ENCODE measurements around the gene SLC2A4RG.

Gene SLC2A4RG

DNA sequence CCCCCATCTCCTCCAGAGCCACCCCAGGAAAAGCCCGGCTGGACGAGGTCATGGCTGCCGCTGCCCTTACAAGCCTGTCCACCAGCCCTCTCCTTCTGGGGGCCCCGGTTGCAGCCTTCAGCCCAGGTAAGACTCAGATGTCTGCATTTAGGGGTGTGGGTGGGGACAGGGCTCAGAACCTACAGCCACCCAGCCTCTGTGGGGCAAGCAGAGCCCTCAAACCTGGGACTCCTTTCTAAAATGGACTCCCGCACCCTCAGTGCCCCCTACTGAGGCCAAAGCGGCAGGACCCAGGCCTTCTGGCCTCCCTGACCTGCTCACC, 1.7 kb downstream of the SLC2A4RG start:
- Mint-ChIP-seq H3K4me1 (peaks cover 9% of the 10 kb centered on the region), H3K36me3 (peaks cover 21% of the 10 kb centered on the region)

DNA sequence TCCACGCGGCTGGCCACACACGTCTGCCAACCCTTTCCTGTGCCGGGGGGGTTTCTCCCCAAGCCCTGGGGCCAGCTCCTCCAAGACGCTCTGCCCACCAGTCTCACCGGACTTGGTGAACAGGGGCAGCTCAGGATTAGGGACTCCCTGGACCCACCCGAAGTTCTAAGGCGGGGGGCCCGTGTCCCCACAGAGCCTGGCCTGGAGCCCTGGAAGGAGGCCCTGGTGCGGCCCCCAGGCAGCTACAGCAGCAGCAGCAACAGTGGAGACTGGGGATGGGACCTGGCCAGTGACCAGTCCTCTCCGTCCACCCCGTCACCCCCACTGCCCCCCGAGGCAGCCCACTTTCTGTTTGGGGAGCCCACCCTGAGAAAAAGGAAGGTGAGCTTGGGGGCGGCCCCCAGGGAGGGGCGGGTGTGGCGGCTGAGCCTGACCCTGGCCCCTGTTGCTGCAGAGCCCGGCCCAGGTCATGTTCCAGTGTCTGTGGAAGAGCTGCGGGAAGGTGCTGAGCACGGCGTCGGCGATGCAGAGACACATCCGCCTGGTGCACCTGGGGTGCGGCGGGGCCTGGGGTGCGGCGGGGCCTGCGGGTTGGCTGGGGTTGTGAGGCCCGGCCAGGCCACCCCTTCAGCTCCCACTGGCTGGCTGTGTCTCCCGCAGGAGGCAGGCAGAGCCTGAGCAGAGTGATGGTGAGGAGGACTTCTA, 2.3 kb downstream of the SLC2A4RG start:
- peaks cover 4% of the 10 kb centered on the region for H3K4me1 Mint-ChIP-seq
- peak overlapping the region; percentile 55 for H3K4me3 Mint-ChIP-seq
- H3K27ac Mint-ChIP-seq = no peak overlapping the region
- peaks cover 17% of the 10 kb centered on the region for H3K36me3 Mint-ChIP-seq
- DNase-seq (ENCODE audit: low spot score in 2 of 2) = no peak
- H3K9me3 Mint-ChIP-seq = no peaks in the 10 kb centered on the region
- no peak for ATAC-seq

More for the DNA sequence above, 1.7 kb downstream of the SLC2A4RG start:
- peak overlapping the region; percentile 55 for H3K4me3 Mint-ChIP-seq
- no peak for DNase-seq (ENCODE audit: low spot score in 2 of 2)
- no peaks in the 10 kb centered on the region for H3K9me3 Mint-ChIP-seq
- ATAC-seq = no peak
- H3K27ac Mint-ChIP-seq = no peak overlapping the region

DNA sequence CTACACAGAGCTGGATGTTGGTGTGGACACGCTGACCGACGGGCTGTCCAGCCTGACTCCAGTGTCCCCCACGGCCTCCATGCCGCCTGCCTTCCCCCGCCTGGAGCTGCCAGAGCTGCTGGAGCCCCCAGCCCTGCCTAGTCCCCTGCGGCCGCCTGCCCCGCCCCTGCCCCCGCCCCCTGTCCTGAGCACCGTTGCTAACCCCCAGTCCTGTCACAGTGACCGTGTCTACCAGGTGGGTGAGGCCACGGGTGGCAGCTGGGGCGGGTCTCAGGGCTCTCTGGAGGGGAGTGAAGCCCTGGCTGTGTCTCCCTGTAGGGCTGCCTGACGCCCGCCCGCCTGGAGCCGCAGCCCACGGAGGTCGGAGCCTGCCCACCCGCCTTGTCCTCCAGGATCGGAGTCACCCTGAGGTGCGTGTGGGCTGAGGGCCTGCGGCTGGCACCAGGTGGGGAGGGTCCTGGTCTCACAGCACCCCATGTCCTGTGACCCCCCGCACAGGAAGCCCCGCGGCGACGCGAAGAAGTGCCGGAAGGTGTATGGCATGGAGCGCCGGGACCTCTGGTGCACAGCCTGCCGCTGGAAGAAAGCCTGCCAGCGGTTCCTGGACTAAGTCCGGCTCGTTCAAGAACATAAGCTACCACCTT, 2.9 kb downstream of the SLC2A4RG start:
- Mint-ChIP-seq H3K4me3 (no peak overlapping the region), H3K27ac (no peak overlapping the region), H3K9me3 (no peaks in the 10 kb centered on the region), H3K36me3 (peaks cover 17% of the 10 kb centered on the region), H3K4me1 (no peaks in the 10 kb centered on the region)
- DNase-seq (ENCODE audit: low spot score in 2 of 2) = no peak
- no peak for ATAC-seq

DNA sequence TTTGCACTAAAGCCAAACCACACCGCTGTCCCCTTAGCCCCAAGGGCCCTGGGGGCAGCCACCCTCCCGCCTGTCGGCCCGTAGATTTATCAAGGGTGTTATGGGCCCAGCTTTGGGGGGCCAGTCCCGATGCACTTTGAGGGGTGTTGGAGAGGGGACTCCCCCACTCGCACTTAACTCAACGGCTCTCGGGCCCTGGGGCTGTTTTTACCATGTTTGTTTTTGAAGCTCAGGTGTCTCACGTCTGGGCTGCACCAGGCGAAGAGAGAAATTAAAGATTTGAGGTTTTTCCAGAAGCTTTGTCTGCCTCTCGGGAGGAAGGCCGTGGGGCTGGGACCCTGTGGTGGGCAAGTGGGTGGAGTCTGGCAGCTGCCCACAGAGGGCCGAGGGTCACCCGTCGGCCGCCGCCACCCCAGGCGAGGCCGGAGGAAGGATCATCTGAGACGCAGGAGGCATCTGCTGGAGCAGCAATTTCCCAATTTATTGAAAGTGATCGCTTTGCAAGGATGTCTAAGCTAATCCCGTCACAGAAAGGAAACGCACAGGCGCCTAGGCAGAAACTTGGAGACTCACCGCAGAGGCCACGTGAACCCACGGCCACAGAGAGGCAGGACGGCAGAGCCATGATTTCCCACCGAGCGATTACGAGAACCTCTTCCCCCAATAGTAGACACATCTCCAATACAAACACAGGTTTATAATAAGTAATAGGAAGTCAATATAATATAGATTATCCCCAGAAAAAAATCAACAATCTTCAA, 3.8 kb downstream of the SLC2A4RG start:
- H3K4me1 Mint-ChIP-seq = no peaks in the 10 kb centered on the region
- H3K9me3 Mint-ChIP-seq = no peaks in the 10 kb centered on the region
- H3K27ac Mint-ChIP-seq = no peak overlapping the region
- no peak overlapping the region for H3K4me3 Mint-ChIP-seq
- no peak for DNase-seq (ENCODE audit: low spot score in 2 of 2)
- no peak for ATAC-seq
- peaks cover 17% of the 10 kb centered on the region for H3K36me3 Mint-ChIP-seq

DNA sequence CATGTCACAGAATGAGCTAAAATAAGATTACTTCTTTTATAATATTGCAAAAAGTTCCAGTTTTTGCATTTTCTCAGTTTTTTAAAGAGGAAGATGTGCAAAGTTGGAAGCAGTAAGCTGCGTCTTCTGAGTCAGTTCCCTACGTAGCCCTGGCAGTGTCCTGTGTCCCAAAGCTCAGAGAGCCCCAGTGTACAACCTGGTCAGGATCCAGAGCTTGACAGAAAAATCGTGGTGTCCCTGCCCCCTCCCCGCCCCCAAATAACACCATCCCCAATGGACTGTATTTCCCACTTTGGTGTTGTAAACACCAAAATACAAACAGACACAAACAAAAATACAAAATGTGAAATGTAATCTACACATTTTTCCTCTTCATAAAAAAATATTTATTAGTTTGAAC, 4.6 kb downstream of the SLC2A4RG start:
- H3K9me3 Mint-ChIP-seq = no peaks in the 10 kb centered on the region
- no peaks in the 10 kb centered on the region for H3K4me1 Mint-ChIP-seq
- H3K4me3 Mint-ChIP-seq = no peak overlapping the region
- ATAC-seq (no peak), DNase-seq (ENCODE audit: low spot score in 2 of 2) (no peak)
- H3K27ac Mint-ChIP-seq = no peak overlapping the region
- peaks cover 17% of the 10 kb centered on the region for H3K36me3 Mint-ChIP-seq

DNA sequence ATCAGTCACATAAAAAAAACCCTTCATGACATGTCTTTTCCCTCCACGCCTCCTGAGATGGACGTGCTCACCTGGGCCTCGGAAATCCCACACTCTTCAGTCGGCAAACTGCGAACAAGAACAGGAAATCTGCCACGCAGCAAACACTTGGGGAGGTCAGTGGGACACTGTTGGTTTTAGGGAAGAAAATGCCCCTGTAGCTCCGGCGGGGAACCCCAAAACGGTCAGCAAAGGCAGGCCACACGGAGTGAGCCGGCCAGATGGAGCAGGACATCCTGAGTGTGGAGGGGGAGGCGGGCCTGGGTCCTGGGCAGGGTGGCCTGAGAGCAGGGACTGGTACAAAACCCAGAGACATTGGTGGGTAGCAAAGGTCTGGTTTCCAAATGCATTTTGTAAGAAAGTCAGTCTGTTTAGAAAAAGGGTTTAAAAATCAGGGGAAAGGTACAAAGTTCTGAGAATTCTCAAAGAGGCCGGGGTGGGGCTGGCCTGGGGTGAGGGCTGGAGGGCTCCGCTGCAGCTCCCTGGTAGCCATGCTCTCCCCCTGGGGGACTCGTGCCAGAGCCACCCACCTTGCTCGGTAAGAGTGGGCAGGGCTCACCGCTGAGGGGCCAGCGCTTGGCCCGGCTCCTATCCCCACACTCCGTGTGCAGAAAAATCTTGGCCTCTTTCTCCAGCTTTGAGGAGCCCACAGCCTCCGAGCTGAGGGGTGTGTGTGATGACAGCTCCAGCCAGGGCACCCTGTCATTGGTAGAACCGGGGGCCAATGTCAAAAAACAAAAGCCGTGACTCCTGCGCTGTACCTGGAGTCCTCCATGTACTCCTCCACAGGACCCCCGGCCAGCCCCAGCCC, 5.2 kb downstream of the SLC2A4RG start:
- DNase-seq (ENCODE audit: low spot score in 2 of 2) (no peak), ATAC-seq (no peak)
- no peak overlapping the region for H3K27ac Mint-ChIP-seq

DNA sequence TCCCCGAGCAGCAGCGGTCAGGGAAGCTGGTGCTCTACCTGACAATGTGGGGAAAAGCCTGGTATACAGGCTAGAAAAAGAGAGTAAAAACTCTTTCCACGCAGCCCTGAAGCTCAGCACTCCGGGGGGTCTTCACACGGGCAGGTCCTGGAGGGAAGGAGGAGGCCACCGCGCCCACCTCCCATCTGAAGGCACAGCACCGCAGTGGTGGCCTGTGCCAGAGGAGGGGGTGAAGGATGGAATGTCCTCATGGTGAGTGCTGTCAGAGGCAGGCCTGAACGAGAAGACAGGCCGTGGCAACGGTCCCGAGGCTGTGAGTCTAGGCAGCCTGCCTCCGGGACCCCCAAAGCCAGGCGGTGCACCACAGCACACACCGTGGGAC, 5.8 kb downstream of the SLC2A4RG start:
- ATAC-seq (no peak), DNase-seq (ENCODE audit: low spot score in 2 of 2) (no peak)
- Mint-ChIP-seq H3K36me3 (peaks cover 17% of the 10 kb centered on the region), H3K4me3 (no peak overlapping the region), H3K9me3 (no peaks in the 10 kb centered on the region), H3K27ac (no peak overlapping the region), H3K4me1 (peaks cover 5% of the 10 kb centered on the region)

More for the DNA sequence above, 5.2 kb downstream of the SLC2A4RG start:
- Mint-ChIP-seq H3K4me3 (no peak overlapping the region), H3K36me3 (peaks cover 17% of the 10 kb centered on the region), H3K9me3 (no peaks in the 10 kb centered on the region), H3K4me1 (peaks cover 4% of the 10 kb centered on the region)

DNA sequence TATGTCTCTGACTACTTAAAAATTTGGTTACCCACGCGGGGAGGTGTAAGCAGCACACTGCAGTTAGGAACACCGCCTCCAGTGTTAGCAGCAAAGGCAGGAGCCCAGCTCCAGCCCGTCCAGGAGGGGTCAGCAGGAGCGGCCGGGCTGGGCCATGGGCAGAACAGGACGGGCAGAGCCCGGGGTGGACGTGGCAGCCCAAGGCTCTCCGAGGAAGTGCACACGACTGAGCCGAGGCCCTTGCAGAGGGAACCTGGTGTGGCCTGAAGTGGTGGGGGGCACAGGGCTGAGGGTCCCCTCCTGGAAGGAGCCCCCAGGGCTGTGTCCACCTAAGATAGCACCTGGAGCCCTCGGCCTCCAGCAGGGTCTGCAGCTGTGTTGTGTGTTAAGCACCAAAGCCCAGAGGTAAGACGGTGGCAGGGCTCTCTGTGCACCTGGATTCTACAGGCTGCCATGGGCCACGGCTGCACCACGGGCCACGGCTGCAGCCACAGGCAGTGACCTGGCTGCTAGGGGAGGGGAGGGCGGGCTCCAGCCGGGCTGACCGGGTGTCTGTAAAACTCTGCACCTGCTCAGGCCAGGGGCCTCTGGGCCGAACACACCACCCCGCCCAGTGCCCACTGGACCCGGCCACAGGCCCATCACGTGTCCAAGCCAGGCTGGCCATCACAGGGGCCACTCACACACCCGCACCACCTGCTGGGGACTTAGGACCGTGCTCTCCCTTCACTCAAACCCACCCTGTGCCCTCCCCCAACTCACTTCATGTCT, 6.6 kb downstream of the SLC2A4RG start:
- Mint-ChIP-seq H3K4me3 (no peak overlapping the region), H3K9me3 (no peaks in the 10 kb centered on the region), H3K36me3 (peaks cover 17% of the 10 kb centered on the region), H3K4me1 (peaks cover 12% of the 10 kb centered on the region), H3K27ac (no peak overlapping the region)
- DNase-seq (ENCODE audit: low spot score in 2 of 2) = no peak
- ATAC-seq = no peak

DNA sequence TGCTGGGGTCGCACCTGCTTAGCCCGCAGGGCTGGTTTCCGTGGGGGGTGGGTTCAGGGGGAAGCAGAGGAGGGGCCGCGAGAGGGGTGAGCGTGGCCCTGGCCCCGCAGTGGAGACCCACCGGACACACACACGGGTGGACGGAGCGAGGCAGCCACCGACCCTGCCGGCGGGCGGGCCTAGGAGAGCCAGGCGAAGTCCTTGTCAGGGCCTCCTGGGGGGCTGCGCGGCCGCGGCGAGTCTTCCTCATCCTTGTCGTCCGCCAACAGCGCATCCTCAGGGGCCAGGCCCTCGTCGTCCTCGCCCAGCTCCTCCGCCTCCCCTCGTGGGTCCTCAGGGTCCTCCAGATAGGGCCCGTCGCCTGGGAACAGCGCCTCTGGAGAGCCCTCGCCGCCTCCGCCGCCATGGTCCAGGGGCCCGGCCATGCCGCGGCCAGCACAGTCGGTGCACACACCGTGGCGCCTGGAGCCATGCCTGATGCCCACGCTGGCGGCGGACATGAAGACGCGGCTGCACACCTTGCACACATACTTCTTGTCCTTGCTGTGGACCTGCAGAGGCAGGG, 7.3 kb downstream of the SLC2A4RG start:
- Mint-ChIP-seq H3K4me1 (peaks cover 19% of the 10 kb centered on the region), H3K4me3 (no peak overlapping the region), H3K36me3 (peaks cover 13% of the 10 kb centered on the region)

DNA sequence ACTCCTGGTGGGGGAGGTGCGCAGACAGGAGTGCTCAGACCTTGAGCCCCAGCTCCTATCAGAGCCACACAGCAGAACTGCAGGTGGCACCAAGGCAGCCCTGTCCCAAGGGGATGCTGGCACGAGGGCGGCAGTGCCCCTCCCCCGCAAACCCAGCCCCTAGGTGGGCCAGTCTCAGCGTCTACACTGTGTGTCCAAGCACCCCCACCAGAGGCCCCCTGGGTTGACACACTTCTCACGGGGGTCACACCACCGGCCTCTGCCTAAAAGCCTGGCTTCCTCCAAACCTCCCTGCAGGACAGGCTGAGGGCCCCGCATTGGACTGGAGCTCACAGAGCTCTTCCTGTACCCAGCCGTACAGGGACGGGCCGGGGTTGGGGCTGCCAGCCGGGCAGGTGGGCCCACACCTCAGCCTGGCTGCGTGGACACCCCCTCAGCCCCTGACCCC, 8.1 kb downstream of the SLC2A4RG start:
- Mint-ChIP-seq H3K4me1 (peaks cover 22% of the 10 kb centered on the region), H3K9me3 (no peaks in the 10 kb centered on the region), H3K4me3 (no peak overlapping the region), H3K27ac (no peak overlapping the region), H3K36me3 (peaks cover 10% of the 10 kb centered on the region)
- no peak for ATAC-seq
- DNase-seq (ENCODE audit: low spot score in 2 of 2) = no peak

More for the DNA sequence above, 7.3 kb downstream of the SLC2A4RG start:
- ATAC-seq (no peak), DNase-seq (ENCODE audit: low spot score in 2 of 2) (no peak)
- Mint-ChIP-seq H3K27ac (no peak overlapping the region), H3K9me3 (no peaks in the 10 kb centered on the region)

DNA sequence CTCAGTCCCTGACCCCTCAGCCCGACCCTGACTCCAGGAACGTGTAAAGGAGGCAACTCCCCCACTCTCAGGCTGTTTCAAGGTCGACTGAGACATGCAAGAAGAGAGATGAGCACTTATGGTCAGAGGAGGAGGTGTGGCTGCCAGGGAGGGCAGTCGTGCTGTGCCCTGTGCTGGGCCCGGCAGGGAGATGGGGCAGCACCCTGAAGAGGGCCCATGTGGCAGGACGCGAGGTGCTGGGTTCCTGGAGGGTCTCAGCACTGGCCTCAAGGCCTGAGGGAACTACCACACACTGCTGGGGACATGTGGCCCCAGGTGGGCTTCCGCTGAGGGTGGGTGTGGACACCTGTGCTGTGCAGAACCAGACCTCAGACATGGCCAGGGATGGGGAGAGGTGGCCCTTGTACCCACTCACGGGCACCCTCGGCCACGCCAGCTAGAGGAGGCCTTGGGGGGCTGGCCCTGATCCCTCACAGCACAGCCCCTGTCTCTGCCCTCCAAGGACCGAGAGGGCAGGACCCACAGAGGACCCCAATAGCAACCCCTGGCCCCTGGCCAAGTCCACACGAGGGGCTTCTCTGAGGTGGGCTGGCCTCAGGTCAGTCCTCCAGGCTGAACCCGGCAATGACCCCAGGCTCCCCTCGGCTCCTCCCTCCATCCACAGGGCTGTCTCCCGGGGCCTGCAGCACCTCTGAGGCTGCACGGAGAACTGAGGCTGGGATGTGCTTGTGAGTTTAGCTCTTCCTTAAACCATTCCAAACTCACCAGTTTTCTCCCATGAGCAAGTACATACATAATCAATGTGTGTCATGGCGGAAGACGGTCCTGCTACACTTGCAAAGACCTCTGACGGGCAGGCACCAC, 8.7 kb downstream of the SLC2A4RG start:
- ATAC-seq (no peak), DNase-seq (ENCODE audit: low spot score in 2 of 2) (no peak)
- peak overlapping the region; percentile 86 for H3K27ac Mint-ChIP-seq
- peaks cover 22% of the 10 kb centered on the region for H3K4me1 Mint-ChIP-seq
- H3K9me3 Mint-ChIP-seq = no peaks in the 10 kb centered on the region
- no peak overlapping the region for H3K4me3 Mint-ChIP-seq
- peaks cover 7% of the 10 kb centered on the region for H3K36me3 Mint-ChIP-seq

DNA sequence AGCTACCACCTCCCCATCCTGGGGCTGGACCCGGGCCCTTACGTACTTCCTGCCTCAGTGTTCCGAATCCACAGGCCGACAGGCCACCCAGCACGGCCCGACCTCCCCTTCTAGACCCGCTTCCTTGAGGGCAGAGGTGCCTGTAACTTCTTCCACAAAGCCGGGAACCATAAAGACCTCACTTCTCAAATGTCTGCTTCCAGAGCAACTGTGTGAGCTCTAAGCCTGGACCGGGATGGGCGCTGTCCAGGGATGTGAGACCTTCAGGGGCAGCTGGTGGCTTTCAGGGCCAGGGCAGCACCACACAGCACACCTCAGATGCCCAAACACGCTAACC, 9.3 kb downstream of the SLC2A4RG start:
- H3K4me3 Mint-ChIP-seq = no peak overlapping the region
- peak overlapping the region; percentile 86 for H3K27ac Mint-ChIP-seq
- H3K36me3 Mint-ChIP-seq = peaks cover 1% of the 10 kb centered on the region
- H3K9me3 Mint-ChIP-seq = no peaks in the 10 kb centered on the region
- DNase-seq (ENCODE audit: low spot score in 2 of 2) = no peak
- H3K4me1 Mint-ChIP-seq = peaks cover 22% of the 10 kb centered on the region
- ATAC-seq = no peak

DNA sequence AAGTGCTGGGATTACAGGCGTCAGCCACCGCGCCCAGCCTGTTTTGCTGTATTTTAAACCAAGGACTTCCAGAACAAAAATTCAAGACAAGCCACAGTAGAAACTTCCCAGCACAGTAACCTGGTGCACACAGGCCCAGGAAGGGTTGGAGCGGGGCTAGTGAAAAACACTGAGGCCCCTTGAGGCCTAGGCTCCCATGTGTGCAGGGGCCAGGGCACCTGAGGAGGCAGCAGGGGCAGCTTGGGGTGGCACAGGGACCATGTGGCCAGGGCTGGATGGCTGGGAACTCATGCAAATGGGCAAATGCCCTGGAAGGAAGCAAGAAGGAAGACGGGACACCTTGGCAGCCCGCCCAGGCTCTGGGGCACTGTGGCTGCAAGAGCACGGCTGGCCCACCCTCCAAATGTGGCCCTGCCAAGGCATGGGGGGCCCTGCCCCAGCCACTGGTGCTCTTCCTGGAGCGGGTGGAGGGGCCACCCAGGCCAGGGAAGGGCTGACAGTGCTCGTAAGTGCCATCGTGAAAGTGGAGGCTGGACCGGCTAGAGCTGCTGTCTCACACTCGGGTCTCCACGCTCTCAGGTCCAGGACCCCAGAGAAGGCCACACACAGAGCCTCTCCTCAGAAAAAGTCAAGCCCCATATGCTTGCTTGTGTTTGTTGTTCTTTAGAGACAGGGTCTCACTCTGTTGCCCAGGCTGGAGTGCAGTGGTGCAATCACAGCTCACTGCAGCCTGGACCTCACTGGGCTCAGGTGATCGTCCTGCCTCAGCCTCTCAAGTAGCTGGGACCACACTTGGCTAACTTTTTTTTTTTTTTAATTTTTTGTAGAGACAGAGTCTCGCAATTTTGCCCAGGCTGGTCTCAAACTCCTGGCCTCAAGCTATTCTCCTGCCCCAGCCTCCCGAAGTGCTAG, 10.3 kb downstream of the SLC2A4RG start:
- ATAC-seq (no peak), DNase-seq (ENCODE audit: low spot score in 2 of 2) (no peak)
- peak overlapping the region; percentile 86 for H3K27ac Mint-ChIP-seq
- H3K36me3 Mint-ChIP-seq = no peaks in the 10 kb centered on the region
- H3K4me1 Mint-ChIP-seq = peaks cover 22% of the 10 kb centered on the region
- H3K9me3 Mint-ChIP-seq = no peaks in the 10 kb centered on the region
- H3K4me3 Mint-ChIP-seq = no peak overlapping the region

Data from stimulated activated effector memory CD8-positive, alpha-beta T cell treated with anti-CD3 and anti-CD28 coated beads, Interleukin-12 subunit alpha, Interleukin-12 subunit beta, amount 100 ng/mL, for 72 hours (primary cell).